ENCODE data around the gene STARD5.
"Not testable (repeated sequence)": the region's sequence is repeated elsewhere in the genome, so short reads cannot be mapped to it uniquely, and the experiment has no call there.

The STARD5 gene

GRCh38 chr15:81356252-81356651, 32.3 kb upstream of the STARD5 start:
- no peak overlapping the region for H3K27ac ChIP-seq

GRCh38 chr15:81351651-81352050, 27.7 kb upstream of the STARD5 start:
- Histone ChIP-seq H3K27ac (no peak overlapping the region), H3K27me3 (no peaks in the 10 kb centered on the region), H4K20me1 (no peaks in the 10 kb centered on the region), H3K36me3 (no peaks in the 10 kb centered on the region), H3K4me2 (no peak overlapping the region), H3K9ac (no peak overlapping the region), H3K9me3 (no peaks in the 10 kb centered on the region), H3K4me3 (no peak overlapping the region), H3K4me1 (no peaks in the 10 kb centered on the region)
- no peak for TF ChIP-seq Cebpa-rat (IDR thresholded peaks at IDR 0.05)

More at GRCh38 chr15:81356252-81356651, 32.3 kb upstream of the STARD5 start:
- Histone ChIP-seq H4K20me1 (no peaks in the 10 kb centered on the region), H3K36me3 (no peaks in the 10 kb centered on the region), H3K4me3 (no peak overlapping the region), H3K9me3 (no peaks in the 10 kb centered on the region), H3K4me2 (no peak overlapping the region), H3K27me3 (no peaks in the 10 kb centered on the region), H3K4me1 (no peaks in the 10 kb centered on the region), H3K9ac (no peak overlapping the region)
- TF ChIP-seq Cebpa-rat (IDR thresholded peaks at IDR 0.05): no peak

GRCh38 chr15:81349271-81349670, 25.3 kb upstream of the STARD5 start:
- Histone ChIP-seq H3K9me3 (no peaks in the 10 kb centered on the region), H3K4me1 (no peaks in the 10 kb centered on the region), H3K9ac (no peak overlapping the region), H3K27ac (no peak overlapping the region), H3K4me2 (no peak overlapping the region), H3K27me3 (no peaks in the 10 kb centered on the region), H4K20me1 (no peaks in the 10 kb centered on the region), H3K36me3 (no peaks in the 10 kb centered on the region), H3K4me3 (no peak overlapping the region)
- no peak for TF ChIP-seq Cebpa-rat (IDR thresholded peaks at IDR 0.05)

- H3K4me1 ChIP-seq, H4K20me1 ChIP-seq, H3K9ac ChIP-seq, H3K27ac ChIP-seq, H3K4me2 ChIP-seq, H3K36me3 ChIP-seq, H3K9me3 ChIP-seq, H3K27me3 ChIP-seq, H3K4me3 ChIP-seq: not testable (repeated sequence)
Observed at GRCh38 chr15:81348691-81349090, 24.8 kb upstream of the STARD5 start.

- Histone ChIP-seq H3K27ac (no peak overlapping the region), H3K36me3 (no peaks in the 10 kb centered on the region), H3K4me2 (no peak overlapping the region), H4K20me1 (no peaks in the 10 kb centered on the region), H3K4me3 (no peak overlapping the region), H3K9me3 (no peaks in the 10 kb centered on the region), H3K4me1 (no peaks in the 10 kb centered on the region), H3K27me3 (no peaks in the 10 kb centered on the region), H3K9ac (no peak overlapping the region)
- TF ChIP-seq Cebpa-rat (IDR thresholded peaks at IDR 0.05): no peak
Observed at GRCh38 chr15:81347910-81348309, 24.0 kb upstream of the STARD5 start.

- Histone ChIP-seq H3K4me1 (no peaks in the 10 kb centered on the region), H3K27me3 (no peaks in the 10 kb centered on the region), H3K27ac (no peak overlapping the region), H3K9me3 (no peaks in the 10 kb centered on the region), H3K4me2 (no peak overlapping the region), H3K36me3 (no peaks in the 10 kb centered on the region), H3K4me3 (no peak overlapping the region), H4K20me1 (no peaks in the 10 kb centered on the region), H3K9ac (no peak overlapping the region)
- TF ChIP-seq Cebpa-rat (IDR thresholded peaks at IDR 0.05): no peak
Observed at GRCh38 chr15:81346611-81347010, 22.7 kb upstream of the STARD5 start.

GRCh38 chr15:81343371-81343770, 19.4 kb upstream of the STARD5 start:
- Histone ChIP-seq H3K27me3 (no peaks in the 10 kb centered on the region), H3K36me3 (no peaks in the 10 kb centered on the region), H3K4me1 (no peaks in the 10 kb centered on the region), H3K4me2 (no peak overlapping the region), H3K27ac (no peak overlapping the region), H3K4me3 (no peak overlapping the region), H3K9ac (no peak overlapping the region), H4K20me1 (no peaks in the 10 kb centered on the region), H3K9me3 (no peaks in the 10 kb centered on the region)
- TF ChIP-seq Cebpa-rat (IDR thresholded peaks at IDR 0.05): no peak

GRCh38 chr15:81341351-81341750, 17.4 kb upstream of the STARD5 start:
- Histone ChIP-seq H3K4me1 (no peaks in the 10 kb centered on the region), H3K4me2 (no peak overlapping the region), H3K9me3 (no peaks in the 10 kb centered on the region), H3K27ac (no peak overlapping the region), H3K27me3 (no peaks in the 10 kb centered on the region), H3K36me3 (no peaks in the 10 kb centered on the region), H3K4me3 (no peak overlapping the region), H4K20me1 (no peaks in the 10 kb centered on the region), H3K9ac (no peak overlapping the region)
- TF ChIP-seq Cebpa-rat (IDR thresholded peaks at IDR 0.05): no peak

GRCh38 chr15:81339851-81340250, 15.9 kb upstream of the STARD5 start:
- Histone ChIP-seq H3K9ac (no peak overlapping the region), H3K4me3 (no peak overlapping the region), H3K27me3 (no peaks in the 10 kb centered on the region), H4K20me1 (no peaks in the 10 kb centered on the region), H3K36me3 (no peaks in the 10 kb centered on the region), H3K4me1 (no peaks in the 10 kb centered on the region), H3K4me2 (no peak overlapping the region), H3K27ac (no peak overlapping the region), H3K9me3 (no peaks in the 10 kb centered on the region)
- no peak for TF ChIP-seq Cebpa-rat (IDR thresholded peaks at IDR 0.05)

- no peak overlapping the region for H3K4me2 ChIP-seq
Observed at GRCh38 chr15:81339321-81339720, 15.4 kb upstream of the STARD5 start.

More at GRCh38 chr15:81339321-81339720, 15.4 kb upstream of the STARD5 start:
- TF ChIP-seq Cebpa-rat (IDR thresholded peaks at IDR 0.05): no peak
- Histone ChIP-seq H3K9ac (no peak overlapping the region), H3K9me3 (no peaks in the 10 kb centered on the region), H3K27ac (no peak overlapping the region), H3K4me3 (no peak overlapping the region), H3K36me3 (no peaks in the 10 kb centered on the region), H3K27me3 (no peaks in the 10 kb centered on the region), H4K20me1 (no peaks in the 10 kb centered on the region), H3K4me1 (no peaks in the 10 kb centered on the region)

Data from BLaER1 (cell line).